T-helper 1 cell treated with Interleukin-12 subunit alpha and Interleukin-12 subunit beta and Interleukin-4 antibody, amounts not matched to agents 30 μg/mL and 1 μg/mL, for 36 hours (primary cell): Measurements from ENCODE around the gene PDCD2.
"Not testable (repeated sequence)": the region's sequence is repeated elsewhere in the genome, so short reads cannot be mapped to it uniquely, and the experiment has no call there.

ENCODE experiments used
- H3K27ac Mint-ChIP-seq: one replicate; pipeline ENCODE4 v1.8.0; 2021; ENCODE audit warnings: mild to moderate bottlenecking, mixed read lengths
- H3K27me3 Mint-ChIP-seq: one replicate; pipeline ENCODE4 v1.8.0; 2021; ENCODE audit warnings: low read depth, mixed read lengths
- H3K36me3 Mint-ChIP-seq: one replicate; pipeline ENCODE4 v1.8.0; 2021; ENCODE audit warnings: low read depth, mixed read lengths
- H3K4me1 Mint-ChIP-seq: one replicate; pipeline ENCODE4 v1.8.0; 2021; ENCODE audit warnings: low read depth, mixed read lengths
- H3K4me3 Mint-ChIP-seq: one replicate; pipeline ENCODE4 v1.8.0; 2021; ENCODE audit warnings: mild to moderate bottlenecking, moderate library complexity, mixed read lengths
- H3K9me3 Mint-ChIP-seq: one replicate; pipeline ENCODE4 v1.8.0; 2021; ENCODE audit warnings: mixed read lengths

PDCD2 gene

GRCh38 chr6:170529839-170530469, 54.5 kb downstream of the PDCD2 start:
- no peak overlapping the region for H3K27ac Mint-ChIP-seq
- H3K4me3 Mint-ChIP-seq = no peak overlapping the region
- H3K27me3 Mint-ChIP-seq = peaks cover 5% of the 10 kb centered on the region
- peaks cover 5% of the 10 kb centered on the region for H3K36me3 Mint-ChIP-seq
- H3K9me3 Mint-ChIP-seq = no peaks in the 10 kb centered on the region
- peaks cover 7% of the 10 kb centered on the region for H3K4me1 Mint-ChIP-seq

- not testable (repeated sequence) for H3K27ac Mint-ChIP-seq, H3K4me3 Mint-ChIP-seq, H3K4me1 Mint-ChIP-seq, H3K36me3 Mint-ChIP-seq, H3K9me3 Mint-ChIP-seq
- H3K27me3 Mint-ChIP-seq = peaks cover 11% of the 10 kb centered on the region
These were observed 56.4 kb downstream of the PDCD2 start for GRCh38 chr6:170527995-170528394.

- peaks cover 7% of the 10 kb centered on the region for H3K4me1 Mint-ChIP-seq
- no peaks in the 10 kb centered on the region for H3K36me3 Mint-ChIP-seq
- H3K27ac Mint-ChIP-seq = no peak overlapping the region
- no peaks in the 10 kb centered on the region for H3K9me3 Mint-ChIP-seq
- peaks cover 20% of the 10 kb centered on the region for H3K27me3 Mint-ChIP-seq
- H3K4me3 Mint-ChIP-seq = no peak overlapping the region
These were observed 58.6 kb downstream of the PDCD2 start for GRCh38 chr6:170525795-170526194.
